ENCODE measurements around the gene FAF1. TPM values are rescaled to one million over a fixed set of nuclear protein-coding genes. Genes with fewer than 3 reads are reported as not detected.

FAF1 gene
- total RNA-seq, 1 donor from 2014 or later = 52.7 TPM

DNA sequence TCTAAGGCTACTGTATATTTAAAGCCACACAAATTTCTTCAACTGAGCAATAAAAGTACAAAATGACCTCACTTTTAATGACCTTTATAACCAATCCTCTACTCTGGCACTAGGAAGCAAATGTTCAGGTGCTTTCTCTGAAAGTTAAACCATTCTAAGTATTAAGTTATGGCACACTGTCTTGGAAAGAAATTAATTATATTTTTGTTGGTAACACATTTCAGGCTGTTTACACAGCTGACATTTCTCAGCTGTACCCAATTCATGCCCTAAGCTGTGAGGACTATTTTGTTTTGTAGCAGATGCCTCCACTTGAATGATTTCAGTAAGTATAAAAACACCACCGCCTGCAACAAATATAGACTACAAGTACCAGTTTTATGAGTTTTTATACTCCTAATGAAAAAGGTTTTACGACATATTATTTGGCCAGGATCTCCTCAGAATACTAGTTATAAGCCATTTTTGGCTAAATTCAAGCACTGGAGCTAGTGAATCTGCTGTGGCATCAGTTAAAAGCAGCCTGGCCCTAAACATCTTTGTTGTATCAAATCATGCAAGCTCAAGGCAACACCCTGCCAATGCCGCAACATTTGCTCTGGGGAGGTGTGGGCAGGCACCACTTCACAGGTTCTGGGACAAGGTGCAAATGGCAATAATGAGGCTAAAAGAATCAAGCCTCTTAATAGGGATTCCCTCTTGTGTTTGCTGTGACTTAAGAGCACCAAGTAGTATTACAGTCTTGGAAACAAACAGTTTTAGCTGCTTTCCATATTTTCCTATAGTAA, 308.4 kb downstream of the FAF1 start:
- Histone ChIP-seq H3K27me3 (ENCODE audit: control insufficient read depth, insufficient read depth, low read length) (no peaks in the 10 kb centered on the region), H3K36me3 (ENCODE audit: control insufficient read depth, insufficient read depth, low read length) (no peaks in the 10 kb centered on the region), H3K4me3 (ENCODE audit: low read depth, low read length) (no peak overlapping the region)
- DNase-seq (ENCODE audit: low read depth) (no peak), FAIRE-seq (no peak)
- TF ChIP-seq, protein P1, sequence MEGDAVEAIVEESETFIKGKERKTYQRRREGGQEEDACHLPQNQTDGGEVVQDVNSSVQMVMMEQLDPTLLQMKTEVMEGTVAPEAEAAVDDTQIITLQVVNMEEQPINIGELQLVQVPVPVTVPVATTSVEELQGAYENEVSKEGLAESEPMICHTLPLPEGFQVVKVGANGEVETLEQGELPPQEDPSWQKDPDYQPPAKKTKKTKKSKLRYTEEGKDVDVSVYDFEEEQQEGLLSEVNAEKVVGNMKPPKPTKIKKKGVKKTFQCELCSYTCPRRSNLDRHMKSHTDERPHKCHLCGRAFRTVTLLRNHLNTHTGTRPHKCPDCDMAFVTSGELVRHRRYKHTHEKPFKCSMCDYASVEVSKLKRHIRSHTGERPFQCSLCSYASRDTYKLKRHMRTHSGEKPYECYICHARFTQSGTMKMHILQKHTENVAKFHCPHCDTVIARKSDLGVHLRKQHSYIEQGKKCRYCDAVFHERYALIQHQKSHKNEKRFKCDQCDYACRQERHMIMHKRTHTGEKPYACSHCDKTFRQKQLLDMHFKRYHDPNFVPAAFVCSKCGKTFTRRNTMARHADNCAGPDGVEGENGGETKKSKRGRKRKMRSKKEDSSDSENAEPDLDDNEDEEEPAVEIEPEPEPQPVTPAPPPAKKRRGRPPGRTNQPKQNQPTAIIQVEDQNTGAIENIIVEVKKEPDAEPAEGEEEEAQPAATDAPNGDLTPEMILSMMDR (IDR thresholded peaks at IDR 0.05; ENCODE audit: insufficient read depth, low read length, severe bottlenecking) = no peak

DNA sequence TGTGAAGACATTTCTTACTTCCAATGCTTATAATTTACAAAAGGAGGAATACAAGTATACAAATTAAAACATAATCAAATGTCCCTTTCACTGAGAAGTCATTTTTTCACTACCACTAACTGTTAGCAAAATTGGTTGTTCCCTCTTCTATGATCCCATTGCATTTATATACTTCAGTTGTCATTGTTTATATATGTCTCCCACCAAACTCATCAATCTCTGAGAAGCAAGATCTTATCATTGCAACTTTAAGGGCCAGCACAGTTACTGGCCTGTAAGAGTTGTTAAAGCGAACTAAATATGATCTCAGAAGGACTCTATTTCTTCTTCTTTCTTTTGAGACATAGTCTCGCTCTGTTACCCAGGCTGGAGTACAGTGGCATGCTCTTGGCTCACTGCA, 313.5 kb downstream of the FAF1 start:
- no peak overlapping the region for H3K4me3 ChIP-seq (ENCODE audit: low read depth, low read length)
- DNase-seq (ENCODE audit: low read depth) = no peak
- H3K36me3 ChIP-seq (ENCODE audit: control insufficient read depth, insufficient read depth, low read length) = no peaks in the 10 kb centered on the region
- TF ChIP-seq, protein P1 (IDR thresholded peaks at IDR 0.05; ENCODE audit: insufficient read depth, low read length, severe bottlenecking) = no peak
- no peak for FAIRE-seq
- H3K27me3 ChIP-seq (ENCODE audit: control insufficient read depth, insufficient read depth, low read length) = no peaks in the 10 kb centered on the region

DNA sequence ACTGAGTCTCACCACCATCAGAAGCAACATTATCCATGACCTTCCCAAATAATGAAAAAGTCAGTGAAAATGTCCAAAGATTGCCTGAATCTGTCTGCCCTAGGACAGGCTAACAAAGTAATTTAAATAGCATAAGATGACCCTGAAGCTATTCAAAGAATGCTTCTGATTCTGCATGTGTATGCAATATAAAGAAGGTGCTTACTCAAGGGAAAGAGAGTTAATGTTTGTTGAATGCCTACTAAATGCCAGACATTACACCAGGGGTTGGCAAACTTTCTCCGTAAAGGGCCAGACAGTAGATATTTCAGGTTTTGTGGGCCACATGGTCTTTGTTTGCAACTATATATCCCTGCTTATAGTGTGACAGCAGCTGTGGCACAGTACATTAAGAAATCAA, 314.9 kb downstream of the FAF1 start:
- FAIRE-seq = no peak
- no peaks in the 10 kb centered on the region for H3K36me3 ChIP-seq (ENCODE audit: control insufficient read depth, insufficient read depth, low read length)

DNA sequence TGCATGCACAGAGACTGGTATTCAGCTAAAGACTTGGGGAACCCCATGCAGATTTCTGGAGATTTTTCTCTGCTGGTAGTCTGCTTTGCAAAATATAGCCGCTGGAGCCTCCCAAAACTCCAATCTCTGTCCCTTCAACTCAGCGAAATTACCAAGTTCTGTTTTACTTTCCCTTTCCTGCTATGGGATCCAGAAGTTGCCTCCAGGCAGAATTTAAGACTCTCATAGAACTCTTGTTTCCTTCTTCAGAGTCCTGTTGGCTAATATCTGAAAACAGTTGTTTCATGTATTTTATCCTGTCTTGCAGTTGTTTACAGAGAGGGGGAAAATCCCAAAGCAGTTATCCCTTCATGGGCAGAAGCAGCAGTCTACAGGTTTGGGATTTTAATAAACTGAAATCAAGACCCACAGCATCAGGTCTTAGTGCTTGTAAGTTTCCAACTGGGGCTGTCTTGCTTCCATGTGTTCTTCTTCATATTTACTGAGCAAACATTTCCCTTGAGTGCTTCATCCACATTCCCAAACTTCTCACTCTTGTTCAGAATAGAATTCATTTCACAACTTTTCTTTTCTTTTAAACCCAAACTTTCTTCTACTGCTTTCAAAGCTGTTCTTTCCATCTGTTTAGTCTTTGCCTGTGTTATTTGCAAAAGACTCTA, 315.5 kb downstream of the FAF1 start:
- TF ChIP-seq, protein P1 (IDR thresholded peaks at IDR 0.05; ENCODE audit: insufficient read depth, low read length, severe bottlenecking) = no peak
- Histone ChIP-seq H3K36me3 (ENCODE audit: control insufficient read depth, insufficient read depth, low read length) (no peaks in the 10 kb centered on the region), H3K4me3 (ENCODE audit: low read depth, low read length) (no peak overlapping the region), H3K27me3 (ENCODE audit: control insufficient read depth, insufficient read depth, low read length) (no peaks in the 10 kb centered on the region)
- DNase-seq (ENCODE audit: low read depth) = peak; percentile 11
- no peak for FAIRE-seq

More for the DNA sequence above, 314.9 kb downstream of the FAF1 start:
- Histone ChIP-seq H3K27me3 (ENCODE audit: control insufficient read depth, insufficient read depth, low read length) (no peaks in the 10 kb centered on the region), H3K4me3 (ENCODE audit: low read depth, low read length) (no peak overlapping the region)
- TF ChIP-seq, protein P1 (IDR thresholded peaks at IDR 0.05; ENCODE audit: insufficient read depth, low read length, severe bottlenecking) = no peak
- no peak for DNase-seq (ENCODE audit: low read depth)

DNA sequence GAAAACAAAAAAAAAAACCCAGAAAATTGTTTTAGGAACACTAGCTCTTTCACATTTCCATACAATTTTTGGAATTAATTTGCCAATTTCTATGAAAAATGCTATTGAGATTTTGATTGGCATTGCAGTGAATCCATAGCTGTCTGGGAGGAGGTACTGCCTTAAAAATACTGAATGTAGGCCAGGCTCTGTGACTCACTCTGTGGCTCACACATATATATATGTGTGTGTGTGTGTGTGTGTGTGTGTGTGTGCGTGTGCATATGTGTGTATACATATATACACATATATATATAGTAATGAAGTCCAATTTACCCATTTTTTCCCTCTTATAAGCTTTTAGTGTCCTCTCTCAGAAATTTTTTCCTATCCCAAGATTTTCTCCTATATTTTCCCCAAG, 322.6 kb downstream of the FAF1 start:
- Histone ChIP-seq H3K36me3 (ENCODE audit: control insufficient read depth, insufficient read depth, low read length) (no peaks in the 10 kb centered on the region), H3K4me3 (ENCODE audit: low read depth, low read length) (no peak overlapping the region), H3K27me3 (ENCODE audit: control insufficient read depth, insufficient read depth, low read length) (no peaks in the 10 kb centered on the region)
- TF ChIP-seq, protein P1 (IDR thresholded peaks at IDR 0.05; ENCODE audit: insufficient read depth, low read length, severe bottlenecking) = no peak
- DNase-seq (ENCODE audit: low read depth) (peak; percentile 20), FAIRE-seq (no peak)

Measured in bronchial epithelial cell (primary cell).